GM12878 (cell line): ENCODE results near the gene CCDC120. TPM values are rescaled to one million over a fixed set of nuclear protein-coding genes. Genes with fewer than 3 reads are reported as not detected.
A peak's percentile ranks its signal among the peaks of the same experiment; 100 is the strongest.

Experiments used
- ATAC-seq: fragments of 200-7000 bp; cut with Tn5 transposase; 3 replicates; pipeline ENCODE4 v1.9.1; 2020; ENCODE audit warnings: mild to moderate bottlenecking, moderate library complexity
- BruUV-seq: library from RNA; stranded (reverse); fragments of 400-500 nt; replicated peaks from 2 replicates; lab custom pipeline; 2021; lab: Mats Ljungman, UMichigan
- CTCF ChIA-PET: fragments of 300-600 bp; sonication (Branson Sonifier 250); formaldehyde crosslinking; extraction: SDS; loops from one replicate; lab custom pipeline; 2021; ENCODE audit warnings: inconsistent platforms; lab: Yijun Ruan, JAX
- POLR2A ChIA-PET: fragments of 350-600 bp; formaldehyde crosslinking; extraction: SDS; loops from one replicate; lab custom pipeline; 2021; ENCODE audit warnings: inconsistent platforms; lab: Charles Lee
- RAD21 ChIA-PET: fragments of 300-600 bp; sonication (Branson Sonifier 250); formaldehyde crosslinking; loops from one replicate; lab custom pipeline; 2023; ENCODE audit warnings: antibody characterized with exemption; ENCODE audit not compliant: unreplicated experiment; lab: Charles Lee
- SMC1A ChIA-PET: fragments of 300-600 bp; sonication (Branson Sonifier 250); formaldehyde crosslinking; loops from one replicate; lab custom pipeline; 2023; ENCODE audit not compliant: unreplicated experiment, uncharacterized antibody; lab: Charles Lee
- DNase-seq: peaks from one replicate; pipeline ENCODE4 v3.0.0-alpha.2; 2011; ENCODE audit warnings: low read depth, low spot score
- FAIRE-seq: peaks from 3 replicates; lab custom pipeline; 2011; peaks lifted over from hg19 to GRCh38; lab: Jason Lieb, UNC
- H2AFZ ChIP-seq: 2 replicates; pipeline ENCODE4 v1.6.0; 2011; ENCODE audit warnings: low read depth, low read length, control low read depth; ENCODE audit not compliant: control insufficient read depth
- H3K27ac ChIP-seq: 2 replicates; pipeline ENCODE4 v1.5.1; 2011; ENCODE audit warnings: control low read depth; ENCODE audit not compliant: control insufficient read depth, insufficient read depth
- H3K27me3 ChIP-seq, 2 experiments: replicated peaks in 1 of 2; 2 replicates each; pipeline versions ENCODE4 v1.6.0 to v1.6.1; 2011; ENCODE audit warnings: low read length in 1 of 2; ENCODE audit not compliant: control insufficient read depth in 2 of 2, insufficient read depth in 2 of 2
- H3K36me3 ChIP-seq, 2 experiments: 2 replicates each; pipeline ENCODE4 v1.5.1; 2011; ENCODE audit warnings: low read length in 1 of 2; ENCODE audit not compliant: control insufficient read depth in 2 of 2, insufficient read depth in 2 of 2
- H3K4me1 ChIP-seq: 2 replicates; pipeline ENCODE4 v1.6.1; 2011; ENCODE audit warnings: mild to moderate bottlenecking, low read length, moderate library complexity, mixed read lengths; ENCODE audit not compliant: control insufficient read depth, insufficient read depth
- H3K4me2 ChIP-seq: 2 replicates; pipeline ENCODE4 v1.6.0; 2011; ENCODE audit warnings: control low read depth; ENCODE audit not compliant: control insufficient read depth, insufficient read depth
- H3K4me3 ChIP-seq: fragments of 200-600 bp; sonication (generic); 2 replicates; pipeline ENCODE4 v1.5.1; 2016
- H3K79me2 ChIP-seq: 2 replicates; pipeline ENCODE4 v1.6.0; 2011; ENCODE audit warnings: low read length; ENCODE audit not compliant: control insufficient read depth, insufficient read depth
- H3K9ac ChIP-seq: 2 replicates; pipeline ENCODE4 v1.8.0; 2011; ENCODE audit warnings: low read length, control low read depth, mixed read lengths; ENCODE audit not compliant: control insufficient read depth, insufficient read depth
- H3K9me3 ChIP-seq: replicated peaks from 3 replicates; pipeline ENCODE4 v1.5.1; 2011; ENCODE audit warnings: mild to moderate bottlenecking, low read length; ENCODE audit not compliant: control insufficient read depth, insufficient read depth
- H4K20me1 ChIP-seq: 2 replicates; pipeline ENCODE4 v1.6.0; 2011; ENCODE audit not compliant: control insufficient read depth, insufficient read depth
- IKZF1 ChIP-seq: fragments of 450-650 bp; conservative IDR thresholded peaks from 2 replicates; pipeline ENCODE4 v1.6.1; 2017; ENCODE audit warnings: antibody characterized with exemption, mild to moderate bottlenecking
- IKZF2 ChIP-seq, 2 experiments: fragments of 450-650 bp; IDR thresholded peaks; 2 replicates each; pipeline ENCODE4 v1.6.1; 2017; ENCODE audit warnings: mild to moderate bottlenecking in 2 of 2, moderate library complexity in 2 of 2
- MEF2B ChIP-seq: fragments of 450-650 bp; IDR thresholded peaks from 2 replicates; pipeline ENCODE4 v1.6.1; 2018; ENCODE audit warnings: mild to moderate bottlenecking, moderate library complexity; ENCODE audit not compliant: partially characterized antibody, poor library complexity, severe bottlenecking
- MLLT1 ChIP-seq: fragments of 450-650 bp; IDR thresholded peaks from 2 replicates; pipeline ENCODE4 v1.6.1; 2016; ENCODE audit warnings: mild to moderate bottlenecking
- SMARCA5 ChIP-seq: fragments of 450-650 bp; IDR thresholded peaks from 2 replicates; pipeline ENCODE4 v1.6.1; 2017; ENCODE audit warnings: mild to moderate bottlenecking
- SP1 ChIP-seq: IDR thresholded peaks from one replicate; pipeline ENCODE4 v1.6.1; 2011; ENCODE audit warnings: low read depth, low read length
- TCF3 ChIP-seq: IDR thresholded peaks from 2 replicates; pipeline ENCODE4 v1.6.1; 2012; ENCODE audit warnings: low read depth, mild to moderate bottlenecking, low read length, borderline replicate concordance; ENCODE audit not compliant: insufficient read depth
- ZNF207 ChIP-seq: fragments of 450-650 bp; IDR thresholded peaks from 2 replicates; pipeline ENCODE4 v1.6.1; 2014; ENCODE audit warnings: antibody characterized with exemption, mild to moderate bottlenecking, borderline replicate concordance
- ZNF592 ChIP-seq: fragments of 450-650 bp; IDR thresholded peaks from 2 replicates; pipeline ENCODE4 v1.6.1; 2017; ENCODE audit warnings: mild to moderate bottlenecking, moderate library complexity
- WGBS: methylation state at CpG from one replicate; pipeline ENCODE4 v1.1.6; 2016; ENCODE audit warnings: low lambda C conversion rate; ENCODE audit not compliant: insufficient replicate concordance, insufficient coverage; ENCODE audit errors: missing lambda C conversion rate; 5-methylcytosine and 5-hydroxymethylcytosine counted together
- in situ Hi-C: fragments of 300-500 bp; cut with MboI; formaldehyde crosslinking; loops from 9 replicates; pipeline ENCODE4 v1.14.3; 2018; ENCODE audit warnings: mixed read lengths
- intact Hi-C: fragments of 100-400 bp; cut with micrococcal nuclease; formaldehyde crosslinking; loops from one replicate; pipeline ENCODE4 v1.14.2; 2022; ENCODE audit not compliant: unreplicated experiment
- polyA plus RNA-seq, 11 experiments: library from polyadenylated mRNA; depleted of rRNA in 4 of 11; unstranded in 6 of 11; stranded (reverse) in 5 of 11; fragments of >200 nt; fragmentation: Nextera tagmentation in 4 of 11; fragmentation: Illumina TruSeq in 1 of 11; extraction: Ambion mirVana in 4 of 11; extraction: Trizol in 1 of 11; gene quantifications; 1 replicate in 1 of 11; 2 replicates in 10 of 11; pipeline versions ENCODE4 v1.2.1 to v1.2.3, GENCODE V29; 2011 to 2016; ENCODE audit warnings: inconsistent platforms in 2 of 11, missing spikeins in 2 of 11, low read depth in 1 of 11
- total RNA-seq, 4 experiments: library from RNA; depleted of rRNA in 3 of 4; stranded (reverse); fragments of >200 nt in 3 of 4; fragmentation: Illumina TruSeq in 1 of 4; extraction: Trizol in 1 of 4; gene quantifications; 2 replicates each; pipeline versions ENCODE4 v1.2.1 to v1.2.3, GENCODE V29; 2013 to 2021

CCDC120 gene
- total and polyA plus RNA-seq, 10 of the 15 experiments (the other 5 are each of a cell fraction or from before 2014, with no cell fraction given), result 0.11 to 4.1 (median 0.76) TPM

- POLR2A ChIA-PET, result interaction anchor here (0.5 to 2.8 kb wide), 5 partner anchors 86 to 1108 kb away, joined by 3 to 23 read pairs (median 3); partner anchors contain the start of gene OTUD5
- WGBS, result 43% methylated on average over 13 of the region's 13 CpGs
- FAIRE-seq (no peak), ATAC-seq (no peak)
- no peaks in the 10 kb centered on the region; a peak in 1 of 4 replicates for H3K36me3 ChIP-seq
- TF ChIP-seq IKZF1, result peak; percentile 27; the same call in 1 of the 2 replicates
- TF ChIP-seq IKZF2 (IDR thresholded peaks at IDR 0.05), result no peak
- TF ChIP-seq MEF2B, result no peak
- 0 out of 2 replicates have a peak, but pooled peaks have one; percentile 44 for TF ChIP-seq MLLT1
- TF ChIP-seq ZNF592, result no peak
- no peak for TF ChIP-seq SP1
- TF ChIP-seq TCF3, result no peak
- peak; percentile 26; the same call in 1 of the 2 replicates for TF ChIP-seq SMARCA5
- TF ChIP-seq ZNF207, result no peak
- TF ChIP-seq, all 136 proteins: peak for 3
- CTCF ChIA-PET, result interaction anchor here (0.6 to 1.8 kb wide), 9 partner anchors 72 to 539 kb away, joined by 3 to 16 read pairs (median 4); partner anchors contain the start of genes HDAC6 and KCND1
- BruUV-seq, result no TSS peak
- no peaks in the 10 kb centered on the region for H3K9me3 ChIP-seq
- in situ Hi-C loops (loop anchor here (5.0 kb wide), 1 partner anchor 77 kb away; no protein-coding TSS in a partner anchor), intact Hi-C loops (loop anchor here (1.0 to 5.0 kb wide), 7 partner anchors 42 to 412 kb away; partner anchors contain the start of genes GRIPAP1, HDAC6, PIM2 and PQBP1)
- SMC1A ChIA-PET, result interaction anchor here (0.7 to 1.4 kb wide), 6 partner anchors 21 to 395 kb away, joined by 3 to 8 read pairs (median 4); partner anchors contain the start of gene KCND1
- peak overlapping the region; percentile 59 for H2AFZ ChIP-seq
- peaks cover 5% of the 10 kb centered on the region; the same call in 1 of the 2 replicates for H3K4me1 ChIP-seq
- no peak for DNase-seq
- H3K9ac ChIP-seq, result peak overlapping the region; percentile 52
- H4K20me1 ChIP-seq, result no peaks in the 10 kb centered on the region
- H3K27me3 ChIP-seq, result no peaks in the 10 kb centered on the region
- peak overlapping the region; percentile 71 for H3K4me2 ChIP-seq
- RAD21 ChIA-PET, result interaction anchor here (0.7 to 3.0 kb wide), 6 partner anchors 36 to 470 kb away, joined by 3 to 17 read pairs (median 3); partner anchors contain the start of genes PQBP1, RBM3 and TIMM17B
- peak overlapping the region; percentile 48; the same call in 1 of the 2 replicates for H3K27ac ChIP-seq
- H3K79me2 ChIP-seq, result peaks cover 29% of the 10 kb centered on the region
- peak overlapping the region; percentile 45; the same call in 1 of the 2 replicates for H3K4me3 ChIP-seq
Observed at GRCh38 chrX:49043987-49044281, 14.9 kb upstream of the CCDC120 start.
